HepG2 (cell line): ENCODE measurements around the gene SEPTIN12. TPM values are rescaled to one million over a fixed set of nuclear protein-coding genes. Genes with fewer than 3 reads are reported as not detected.
A peak's percentile ranks its signal among the peaks of the same experiment; 100 is the strongest.

Source experiments
- ATF3 ChIP-seq: sonication (generic); formaldehyde crosslinking; IDR thresholded peaks from 2 replicates; pipeline ENCODE4 v1.4.0; 2020; ENCODE audit warnings: missing genetic modification reagents
- BRD4 ChIP-seq: sonication (generic); formaldehyde crosslinking; IDR thresholded peaks from 2 replicates; pipeline ENCODE4 v1.4.0; 2020; ENCODE audit warnings: missing genetic modification reagents
- ELF3 ChIP-seq: IDR thresholded peaks from 2 replicates; pipeline ENCODE4 v1.6.1; 2016; ENCODE audit warnings: missing genetic modification reagents, missing compliant biosample characterization
- ESRRA ChIP-seq: sonication (generic); formaldehyde crosslinking; IDR thresholded peaks from 2 replicates; pipeline ENCODE4 v1.5.1; 2020; ENCODE audit warnings: mild to moderate bottlenecking, low read depth, missing genetic modification reagents
- ETV6 ChIP-seq: sonication (generic); formaldehyde crosslinking; conservative IDR thresholded peaks from 2 replicates; pipeline ENCODE4 v1.4.0; 2020; ENCODE audit warnings: missing genetic modification reagents
- FIP1L1 ChIP-seq: fragments of 200-400 bp; formaldehyde crosslinking; IDR thresholded peaks from 2 replicates; pipeline ENCODE4 v1.6.1; 2018; ENCODE audit warnings: low read depth, mild to moderate bottlenecking, low read length, moderate library complexity, borderline replicate concordance; ENCODE audit not compliant: insufficient read depth
- GATAD2A ChIP-seq: IDR thresholded peaks from 2 replicates; pipeline ENCODE4 v1.6.1; 2016
- GTF2F1 ChIP-seq: fragments of 150-350 bp; IDR thresholded peaks from 2 replicates; pipeline ENCODE4 v1.6.1; 2014; ENCODE audit warnings: low read length
- IRF2 ChIP-seq: IDR thresholded peaks from 2 replicates; pipeline ENCODE4 v1.6.1; 2018; ENCODE audit warnings: missing genetic modification reagents, missing compliant biosample characterization
- LCORL ChIP-seq, 2 experiments: fragments of 450-650 bp in 1 of 2; sonication (generic) in 1 of 2; formaldehyde crosslinking in 1 of 2; IDR thresholded peaks; 2 replicates each; pipeline versions ENCODE4 v1.5.0 to v1.6.1; 2017 to 2020; ENCODE audit warnings: antibody characterized with exemption in 1 of 2, missing genetic modification reagents in 1 of 2
- PITX1 ChIP-seq: sonication (generic); formaldehyde crosslinking; IDR thresholded peaks from 2 replicates; pipeline ENCODE4 v1.5.1; 2020; ENCODE audit warnings: mild to moderate bottlenecking, missing genetic modification reagents
- SMAD3 ChIP-seq: sonication (generic); formaldehyde crosslinking; IDR thresholded peaks from 2 replicates; pipeline ENCODE4 v1.4.0; 2020; ENCODE audit warnings: missing genetic modification reagents
- SP1 ChIP-seq, 2 experiments: fragments of 450-650 bp in 1 of 2; sonication (generic) in 1 of 2; formaldehyde crosslinking in 1 of 2; IDR thresholded peaks; 2 replicates each; pipeline versions ENCODE4 v1.4.0 to v1.6.1; 2016 to 2020; ENCODE audit warnings: missing genetic modification reagents in 1 of 2
- SPEN ChIP-seq: sonication (generic); formaldehyde crosslinking; IDR thresholded peaks from 2 replicates; pipeline ENCODE4 v1.5.1; 2020; ENCODE audit warnings: low read depth, mild to moderate bottlenecking, missing genetic modification reagents
- TFDP1 ChIP-seq: IDR thresholded peaks from 2 replicates; pipeline ENCODE4 v1.6.1; 2016; ENCODE audit warnings: missing compliant biosample characterization, missing genetic modification reagents, borderline replicate concordance
- YEATS2 ChIP-seq: sonication (generic); formaldehyde crosslinking; IDR thresholded peaks from 2 replicates; pipeline ENCODE4 v1.4.0; 2020; ENCODE audit warnings: missing genetic modification reagents, borderline replicate concordance
- ZNF275 ChIP-seq: sonication (generic); formaldehyde crosslinking; IDR thresholded peaks from 2 replicates; pipeline ENCODE4 v1.8.0; 2022; ENCODE audit warnings: missing genetic modification reagents, mild to moderate bottlenecking, inconsistent platforms, borderline replicate concordance
- ZNF296 ChIP-seq: sonication (generic); formaldehyde crosslinking; conservative IDR thresholded peaks from 2 replicates; pipeline ENCODE4 v1.5.0; 2020; ENCODE audit warnings: mild to moderate bottlenecking, missing genetic modification reagents
- ZNF331 ChIP-seq: sonication (generic); formaldehyde crosslinking; IDR thresholded peaks from 2 replicates; pipeline ENCODE4 v1.4.0; 2020; ENCODE audit warnings: missing genetic modification reagents
- ZNF501 ChIP-seq: sonication (generic); formaldehyde crosslinking; IDR thresholded peaks from 2 replicates; pipeline ENCODE4 v1.5.1; 2020; ENCODE audit warnings: mild to moderate bottlenecking, moderate library complexity, missing genetic modification reagents
- ZNF512B ChIP-seq: sonication (generic); formaldehyde crosslinking; IDR thresholded peaks from 2 replicates; pipeline ENCODE4 v1.5.1; 2020; ENCODE audit warnings: missing genetic modification reagents, mild to moderate bottlenecking, borderline replicate concordance
- ZNF558 ChIP-seq: sonication (generic); formaldehyde crosslinking; IDR thresholded peaks from 2 replicates; pipeline ENCODE4 v1.9.0; 2022; ENCODE audit warnings: mild to moderate bottlenecking, missing genetic modification reagents, borderline replicate concordance
- ZNF782 ChIP-seq: sonication (generic); formaldehyde crosslinking; IDR thresholded peaks from 2 replicates; pipeline ENCODE4 v1.4.0; 2020; ENCODE audit warnings: missing genetic modification reagents, mild to moderate bottlenecking, borderline replicate concordance
- ZSCAN31 ChIP-seq: sonication (generic); formaldehyde crosslinking; IDR thresholded peaks from 2 replicates; pipeline ENCODE4 v1.5.0; 2020; ENCODE audit warnings: low read depth, mild to moderate bottlenecking, missing genetic modification reagents
- polyA plus RNA-seq, 8 experiments: library from polyadenylated mRNA; depleted of rRNA in 3 of 8; stranded (reverse) in 7 of 8; unstranded in 1 of 8; fragments of >200 nt; fragmentation: Illumina TruSeq in 4 of 8; extraction: Trizol in 4 of 8; gene quantifications; 2 replicates each; pipeline versions ENCODE4 v1.2.1 to v1.2.3, GENCODE V29; 2011 to 2016; ENCODE audit warnings: low read depth in 4 of 8, missing spikeins in 1 of 8, mixed read lengths in 1 of 8; ENCODE audit not compliant: insufficient read depth in 1 of 8
- total RNA-seq, 5 experiments: library from RNA; depleted of rRNA; stranded (reverse); fragments of >200 nt; fragmentation: Illumina TruSeq; extraction: Trizol; gene quantifications; 2 replicates each; pipeline ENCODE4 v1.2.3, GENCODE V29; 2016; ENCODE audit warnings: low read depth in 1 of 5

SEPTIN12 gene
- total and polyA plus RNA-seq, 2 of the 13 experiments (the other 11 are each of a cell fraction or from before 2014, with no cell fraction given), result 0.22 TPM; not detected in 1

- TF ChIP-seq ZNF512B (CRISPR knock-in tag) (0 out of 2 replicates have a peak, but pooled peaks have one; percentile 45), ZNF275 (CRISPR knock-in tag) (peak; percentile 79; the same call in 1 of the 2 replicates), ZNF782 (peak; percentile 53; the same call in 1 of the 2 replicates), SMAD3 (CRISPR knock-in tag) (peak; percentile 11; the same call in 1 of the 2 replicates), PITX1 (CRISPR knock-in tag) (peak; percentile 68), ZSCAN31 (CRISPR knock-in tag) (peak; percentile 76; the same call in 1 of the 2 replicates), YEATS2 (CRISPR knock-in tag) (peak; percentile 88; the same call in 1 of the 2 replicates), BRD4 (0 out of 2 replicates have a peak, but pooled peaks have one; percentile 44), ZNF296 (CRISPR knock-in tag) (no peak), ATF3 (CRISPR knock-in tag) (peak; percentile 56; the same call in 1 of the 2 replicates), SPEN (peak; percentile 89), TFDP1 (CRISPR knock-in tag) (peak; percentile 60; the same call in 1 of the 2 replicates), SP1 (IDR thresholded peaks at IDR 0.05) (no peak), SP1 (CRISPR knock-in tag; IDR thresholded peaks at IDR 0.05) (peak; percentile 99), LCORL (IDR thresholded peaks at IDR 0.05) (no peak), LCORL (CRISPR knock-in tag; IDR thresholded peaks at IDR 0.05) (peak; percentile 96), ETV6 (CRISPR knock-in tag) (peak; percentile 48; the same call in 1 of the 2 replicates), FIP1L1 (no peak), ZNF501 (CRISPR knock-in tag) (peak; percentile 87), ZNF331 (peak; percentile 32; the same call in 1 of the 2 replicates), ZNF558 (CRISPR knock-in tag) (peak; percentile 68; the same call in 1 of the 2 replicates), GATAD2A (CRISPR knock-in tag) (peak; percentile 11; the same call in 1 of the 2 replicates), GTF2F1 (no peak), ESRRA (CRISPR knock-in tag) (peak; percentile 59), ELF3 (CRISPR knock-in tag) (peak; percentile 31; the same call in 1 of the 2 replicates), IRF2 (CRISPR knock-in tag) (peak; percentile 95)
Measured at GRCh38 chr16:4766875-4767628, 21.1 kb downstream of the SEPTIN12 start, which contains the start of gene ZNF500 (continued).
